Cardiac septum (tissue), 1 donor: Measurements from ENCODE around the gene TSPAN31. TPM values are rescaled to one million over a fixed set of nuclear protein-coding genes. Genes with fewer than 3 reads are reported as not detected.

Experiments used
- DNase-seq: peaks from one replicate; pipeline ENCODE4 v3.0.0-alpha.2; 2020; ENCODE audit warnings: low spot score
- intact Hi-C: fragments of 100-400 bp; cut with DNase I; formaldehyde crosslinking; loops from one replicate; pipeline ENCODE4 v1.14.0; 2022
- total RNA-seq: library from RNA; stranded (reverse); fragmentation: NEBNext Ultra II Directional; extraction: Animal tissue kit (Norgen Biotek cat#: 25700); gene quantifications from one replicate; pipeline ENCODE4 v1.2.1, GENCODE V29; 2021
- donor health status: DM: no; HTN: no; CAD: no.

Gene TSPAN31
- total RNA-seq, 1 donor from 2014 or later = 25.1 TPM

- no peak for DNase-seq
- intact Hi-C loops = no loop called here
Observed at GRCh38 chr12:57775563-57776246, 30.9 kb downstream of the TSPAN31 start.

DNA sequence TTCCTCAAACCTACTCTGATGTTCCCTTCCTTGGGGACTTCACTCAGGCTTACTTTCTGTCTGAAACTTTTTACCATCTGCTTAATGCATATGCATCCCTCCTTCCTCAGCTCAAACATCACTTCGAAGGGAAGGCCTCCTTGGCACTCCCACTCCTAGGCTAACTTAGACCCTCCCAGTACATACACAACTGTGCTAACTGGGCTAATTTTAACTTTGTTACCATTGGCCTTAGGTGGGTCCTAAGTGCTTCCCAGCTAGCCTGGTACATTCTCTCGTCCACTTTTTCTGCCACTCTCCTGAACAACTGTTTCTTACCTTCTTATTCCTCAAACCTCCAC is 31.4 kb downstream of the TSPAN31 start:
- DNase-seq = no peak
- intact Hi-C loops = no loop called here

- DNase-seq = no peak
- intact Hi-C loops = no loop called here
Observed at GRCh38 chr12:57777367-57777766, 32.5 kb downstream of the TSPAN31 start.

- intact Hi-C loops = no loop called here
- no peak for DNase-seq
Observed at GRCh38 chr12:57777911-57778310, 33.1 kb downstream of the TSPAN31 start.

DNA sequence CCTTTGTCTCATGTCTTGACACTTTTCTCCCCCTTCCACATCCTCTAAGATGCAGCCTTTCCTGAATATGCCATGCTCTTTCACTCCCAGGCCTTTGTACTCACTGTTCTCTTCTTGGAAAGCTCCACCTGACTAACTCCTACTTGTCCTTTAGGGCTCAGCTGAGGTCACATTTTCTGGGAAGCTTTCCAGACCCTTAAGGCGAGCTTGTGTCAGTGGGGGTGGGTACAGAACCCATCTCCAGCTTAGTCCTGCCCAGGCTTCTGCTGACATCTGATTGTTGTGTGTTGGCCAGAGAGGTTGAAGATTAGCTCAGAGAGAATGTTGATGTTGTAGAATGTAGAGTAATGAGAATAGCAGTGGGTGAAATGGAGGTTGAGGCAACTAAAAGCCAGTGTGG is 34.9 kb downstream of the TSPAN31 start:
- DNase-seq = no peak
- intact Hi-C loops = no loop called here

- intact Hi-C loops = no loop called here
- no peak for DNase-seq
Observed at GRCh38 chr12:57780284-57780897, 35.6 kb downstream of the TSPAN31 start.

- intact Hi-C loops = no loop called here
- no peak for DNase-seq
Observed at GRCh38 chr12:57781244-57781643, 36.4 kb downstream of the TSPAN31 start.

DNA sequence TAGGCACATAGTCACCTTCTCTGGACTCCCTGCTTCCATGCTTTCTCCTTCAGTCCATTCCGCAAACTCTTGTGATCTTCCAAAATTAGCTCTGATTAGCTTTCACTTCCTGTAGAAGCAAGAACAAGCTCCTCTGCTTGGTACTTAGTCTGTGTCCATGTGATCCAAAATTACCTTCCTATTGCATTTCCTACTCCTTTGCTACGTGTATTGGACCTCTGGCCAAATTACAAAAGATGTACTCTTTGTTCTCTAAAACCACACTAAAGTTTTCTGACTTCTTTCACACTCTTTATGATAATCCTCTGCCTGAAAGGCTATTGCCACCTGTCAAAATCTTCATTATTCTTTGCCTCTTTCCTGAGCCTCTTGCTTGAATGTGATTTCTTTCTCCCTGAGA is 37.0 kb downstream of the TSPAN31 start:
- no peak for DNase-seq
- intact Hi-C loops = loop anchor here (1.0 to 2.0 kb wide), 2 partner anchors 10 to 21 kb away; partner anchors contain the start of genes EEF1AKMT3 and METTL1

- no peak for DNase-seq
- intact Hi-C loops = loop anchor here (1.0 to 2.0 kb wide), 2 partner anchors 10 to 21 kb away; partner anchors contain the start of genes EEF1AKMT3 and METTL1
Observed at GRCh38 chr12:57782243-57782607, 37.4 kb downstream of the TSPAN31 start.

DNA sequence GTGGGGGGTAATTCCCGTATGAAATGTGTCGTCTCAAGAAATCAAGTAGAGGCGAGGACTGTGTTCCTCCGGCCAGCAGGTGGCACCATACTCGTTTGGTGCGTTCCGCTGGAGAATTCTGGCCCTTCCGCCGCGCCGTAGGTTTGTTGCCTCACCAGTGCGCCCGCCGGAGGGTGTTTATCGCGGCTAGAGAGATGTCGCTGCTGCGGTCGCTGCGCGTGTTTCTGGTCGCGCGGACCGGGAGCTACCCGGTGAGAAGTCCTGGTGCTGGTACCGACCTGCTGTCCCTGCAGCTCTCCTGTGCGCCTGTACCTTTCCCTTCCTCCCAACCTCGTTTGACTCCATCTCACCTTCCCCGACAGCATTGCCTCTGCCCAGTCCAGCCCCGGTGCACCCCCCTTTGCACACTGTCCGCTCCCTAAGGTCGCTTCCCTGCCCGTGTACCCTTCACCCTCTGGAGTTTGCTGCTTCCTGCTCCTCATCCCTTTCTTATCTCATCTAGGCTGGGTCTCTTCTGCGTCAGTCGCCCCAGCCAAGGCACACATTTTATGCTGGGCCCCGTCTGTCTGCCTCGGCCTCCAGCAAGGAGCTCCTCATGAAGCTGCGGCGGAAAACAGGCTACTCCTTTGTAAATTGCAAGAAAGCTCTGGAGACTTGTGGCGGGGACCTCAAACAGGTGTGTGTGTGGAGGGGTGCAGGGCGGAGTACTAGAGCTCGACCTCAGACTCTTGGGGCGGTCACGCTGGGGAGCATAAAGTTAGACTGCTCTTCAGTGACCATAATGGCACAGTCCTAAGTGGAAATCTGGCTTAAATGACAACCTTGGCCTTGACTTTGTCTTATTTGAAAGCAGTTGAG is 38.0 kb downstream of the TSPAN31 start, which contains the start of gene TSFM:
TSS of gene TSFM (plus strand) at position 180 of the 858 bp plus-strand sequence. CDS start at position 195, 15 bp downstream.
- intact Hi-C loops = loop anchor here (1.0 to 2.0 kb wide), 2 partner anchors 11 to 20 kb away; partner anchors contain the start of genes EEF1AKMT3 and METTL1
- DNase-seq = peak; percentile 97

GRCh38 chr12:57783466-57783801 is 38.6 kb downstream of the TSPAN31 start:
- DNase-seq = no peak
- intact Hi-C loops = loop anchor here (2.0 kb wide), 1 partner anchor 19 kb away; no protein-coding TSS in a partner anchor

GRCh38 chr12:57783861-57784260 is 39.0 kb downstream of the TSPAN31 start:
- intact Hi-C loops = loop anchor here (2.0 kb wide), 1 partner anchor 19 kb away; no protein-coding TSS in a partner anchor
- no peak for DNase-seq

- DNase-seq = no peak
- intact Hi-C loops = no loop called here
Observed at GRCh38 chr12:57793920-57794319, 49.1 kb downstream of the TSPAN31 start.

DNA sequence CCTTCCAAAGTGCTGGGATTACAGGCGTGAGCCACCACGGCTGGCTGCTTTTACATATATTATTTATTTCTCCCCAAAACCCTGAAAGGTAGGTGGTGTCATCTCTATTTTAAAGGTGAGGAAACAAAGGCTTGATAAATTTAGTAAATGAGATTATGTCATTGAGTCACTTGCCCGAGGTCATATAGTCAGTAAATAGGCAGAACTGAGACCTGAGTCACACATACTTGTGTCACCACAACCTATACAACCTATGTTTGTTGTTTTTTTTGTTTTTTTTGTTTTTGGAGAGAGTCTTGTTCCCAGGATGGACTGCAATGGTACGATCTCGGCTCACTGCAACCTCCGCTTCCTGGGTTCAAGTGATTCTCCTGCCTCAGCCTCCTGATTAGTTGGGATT is 50.5 kb downstream of the TSPAN31 start:
- intact Hi-C loops = no loop called here
- DNase-seq = no peak

GRCh38 chr12:57796996-57797395 is 52.2 kb downstream of the TSPAN31 start:
- intact Hi-C loops = no loop called here
- no peak for DNase-seq

- no peak for DNase-seq
- intact Hi-C loops = no loop called here
Observed at GRCh38 chr12:57797933-57798332, 53.1 kb downstream of the TSPAN31 start.
